HG03558 (cell line): ENCODE measurements around the gene LILRB3.
"Not testable (repeated sequence)": the region's sequence is repeated elsewhere in the genome, so short reads cannot be mapped to it uniquely, and the experiment has no call there.

Experiments
- ATAC-seq: cut with Tn5 transposase; IDR thresholded peaks from one replicate; pipeline ENCODE4 v1.9.1; 2021; ENCODE audit warnings: moderate number of reproducible peaks; ENCODE audit not compliant: unreplicated experiment; ENCODE audit errors: extremely low read depth

Gene LILRB3

DNA sequence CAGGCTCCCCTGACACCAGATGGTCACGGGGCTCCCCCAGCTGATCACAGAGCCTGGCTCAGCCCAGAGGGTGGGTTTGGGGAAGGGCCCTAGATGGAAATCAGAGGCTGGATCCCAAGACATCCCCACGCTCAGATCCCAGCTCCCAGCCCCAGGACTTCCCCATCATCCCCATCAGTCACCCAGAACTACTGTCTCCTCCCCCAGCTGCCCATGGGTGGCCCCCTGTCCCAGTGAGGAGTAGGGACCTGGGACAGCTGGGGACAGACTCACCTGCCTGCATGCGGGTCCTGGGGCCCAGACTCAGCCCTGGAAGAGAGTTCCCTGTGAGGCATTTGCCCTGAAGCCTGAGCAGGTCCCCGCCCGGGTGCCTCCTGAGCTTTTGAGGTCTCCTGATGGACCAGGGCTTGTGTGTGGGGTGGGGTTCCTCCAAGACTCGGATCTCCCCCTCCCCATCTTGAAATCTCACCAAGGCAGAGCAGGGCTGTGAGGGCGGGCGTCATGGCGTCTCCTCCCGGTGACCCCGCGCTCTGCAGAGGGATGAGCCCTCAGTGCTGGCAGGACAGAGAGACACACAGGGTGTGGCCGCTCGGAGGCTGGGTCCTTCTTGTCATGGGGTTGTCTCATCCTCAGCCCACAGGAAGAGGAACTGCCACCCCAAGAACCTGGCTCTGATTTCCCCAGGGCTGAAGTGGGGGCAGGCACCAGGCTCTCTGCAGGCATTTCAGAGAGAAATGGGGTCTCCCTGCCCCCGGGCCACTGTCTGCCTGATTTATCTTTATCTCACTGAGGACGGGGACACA is at the start of gene LILRB3:
Gene LILRB3, minus strand, starts transcription at position 534 of the 803 bp plus-strand sequence. Its CDS starts 31 bp downstream, at position 503.
- ATAC-seq = not testable (repeated sequence)

GRCh38 chr19:54272181-54272580 is 49.4 kb upstream of the LILRB3 start:
- not testable (repeated sequence) for ATAC-seq

DNA sequence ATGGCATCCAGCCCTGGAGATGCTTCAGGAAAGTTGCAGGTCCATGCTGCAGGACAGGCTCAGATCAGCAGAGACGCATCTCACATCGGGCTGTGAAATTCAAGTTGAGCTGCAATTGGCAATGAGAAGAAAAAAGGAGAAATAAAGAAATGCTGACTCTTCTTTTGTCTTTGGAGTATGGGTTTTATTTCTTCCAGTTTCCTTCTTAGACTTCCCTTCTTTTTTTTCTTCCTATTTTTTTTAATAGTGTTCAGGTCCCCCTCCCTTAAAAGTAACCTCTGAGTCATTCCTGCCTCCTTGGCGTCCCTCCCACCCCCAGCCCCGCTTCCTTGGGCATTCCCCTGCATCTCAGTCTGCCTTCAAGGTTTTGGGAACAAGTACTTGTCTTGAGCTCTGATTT is 48.8 kb upstream of the LILRB3 start:
- not testable (repeated sequence) for ATAC-seq

GRCh38 chr19:54271106-54271505 is 48.3 kb upstream of the LILRB3 start:
- no peak for ATAC-seq

DNA sequence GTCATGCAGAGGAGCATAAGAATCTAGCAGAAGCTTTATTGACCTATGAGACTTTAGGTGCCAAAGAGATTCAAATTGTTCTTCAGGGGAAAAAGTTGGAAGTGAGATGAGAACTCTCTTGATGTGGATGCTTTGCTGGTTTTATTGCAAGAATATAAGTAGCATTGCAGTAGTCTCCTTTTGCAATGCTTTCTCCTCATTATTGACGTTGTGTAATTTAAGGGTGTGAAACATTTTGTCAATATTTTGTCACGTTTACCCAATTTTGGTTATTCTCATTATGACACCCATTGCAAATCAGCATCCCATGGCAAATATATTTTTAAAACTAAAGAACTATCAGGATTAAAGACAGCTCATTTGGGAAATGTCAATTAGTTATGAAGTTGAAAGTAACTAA is 46.1 kb upstream of the LILRB3 start:
- no peak for ATAC-seq

DNA sequence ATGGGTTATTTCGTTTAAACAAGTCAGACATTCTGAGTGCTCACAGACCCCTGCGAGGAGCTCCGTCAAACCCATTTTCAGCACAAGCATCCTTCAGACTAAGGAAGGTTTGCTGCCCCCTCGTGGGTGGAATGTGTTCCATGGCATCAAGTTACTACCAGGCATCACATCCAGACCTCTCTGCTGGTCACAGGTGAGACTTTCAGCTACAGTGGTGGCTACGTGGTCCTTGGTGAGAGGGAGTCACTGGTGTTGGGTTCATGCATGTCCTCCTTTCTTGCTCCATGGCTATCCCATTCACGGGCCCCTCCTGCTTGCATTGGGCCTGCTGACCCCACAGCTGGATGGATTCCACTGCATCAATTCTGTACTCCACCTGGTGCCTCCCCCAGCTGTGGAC is 43.3 kb upstream of the LILRB3 start:
- no peak for ATAC-seq

GRCh38 chr19:54262470-54262869 is 39.7 kb upstream of the LILRB3 start:
- ATAC-seq = no peak

DNA sequence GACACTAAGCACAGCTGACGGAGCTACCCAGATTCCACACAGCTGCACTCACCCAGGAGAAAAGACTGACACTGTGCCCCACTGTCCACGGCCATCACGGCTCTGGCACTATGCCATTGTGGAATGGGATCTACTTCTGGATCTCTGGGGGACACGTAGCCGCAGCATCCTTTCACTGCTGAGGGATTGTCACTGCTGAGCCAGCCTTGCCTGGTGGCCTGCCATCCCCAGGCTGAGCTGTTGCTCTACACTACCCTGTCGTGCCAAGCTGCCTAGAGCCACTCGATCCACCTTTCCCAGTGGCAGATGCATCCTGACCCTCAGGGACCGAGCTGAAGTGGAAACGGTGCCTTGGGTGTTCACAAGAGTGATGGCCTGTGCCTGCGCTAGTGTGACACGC is 39.3 kb upstream of the LILRB3 start:
- ATAC-seq = no peak

GRCh38 chr19:54257116-54257480 is 34.3 kb upstream of the LILRB3 start, which contains the start of gene LILRB5:
LILRB5 (minus strand) TSS chr19:54257273; CDS start chr19:54257193, 80 bp downstream.
- ATAC-seq = no peak

DNA sequence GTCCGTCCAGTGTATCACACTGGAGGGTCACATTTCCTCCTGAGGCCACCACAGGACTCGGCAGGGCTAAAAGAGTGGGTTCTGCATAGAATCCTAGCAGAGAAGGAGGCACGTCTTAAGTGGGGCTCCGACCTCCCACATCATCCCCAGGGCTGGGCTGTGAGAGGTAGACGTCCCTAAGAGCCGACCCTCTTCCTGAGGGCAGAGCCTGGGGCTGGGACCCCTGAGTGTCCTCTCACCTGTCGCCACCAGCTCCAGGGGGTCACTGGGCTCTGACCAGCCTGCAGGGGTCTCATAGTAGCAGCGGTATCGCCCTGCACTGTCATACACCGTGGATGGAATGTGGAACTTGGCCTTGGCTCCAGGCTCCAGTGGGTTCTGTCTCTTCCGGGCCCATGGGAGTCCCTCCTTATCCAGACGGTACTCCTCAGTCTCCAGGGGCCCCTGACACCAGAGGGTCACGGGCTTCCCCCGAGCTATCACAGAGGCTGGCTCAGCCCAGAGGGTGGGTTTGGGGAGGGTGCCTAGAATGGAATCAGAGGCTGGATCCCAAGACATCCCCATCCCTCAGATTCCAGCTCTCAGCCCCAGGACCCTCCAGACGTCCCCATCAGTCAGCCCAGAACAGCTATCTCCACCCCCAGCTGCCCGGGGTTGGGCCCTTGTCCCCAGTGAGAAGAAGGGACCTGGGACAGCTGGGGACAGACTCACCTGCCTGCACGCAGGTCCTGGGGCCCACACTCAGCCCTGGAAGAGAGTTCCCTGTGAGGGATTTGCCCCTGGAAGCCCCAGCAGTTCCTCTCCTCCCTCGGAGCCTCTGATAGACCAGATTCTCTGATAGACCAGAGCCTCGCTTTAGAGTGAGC is 33.7 kb upstream of the LILRB3 start:
- ATAC-seq = no peak

DNA sequence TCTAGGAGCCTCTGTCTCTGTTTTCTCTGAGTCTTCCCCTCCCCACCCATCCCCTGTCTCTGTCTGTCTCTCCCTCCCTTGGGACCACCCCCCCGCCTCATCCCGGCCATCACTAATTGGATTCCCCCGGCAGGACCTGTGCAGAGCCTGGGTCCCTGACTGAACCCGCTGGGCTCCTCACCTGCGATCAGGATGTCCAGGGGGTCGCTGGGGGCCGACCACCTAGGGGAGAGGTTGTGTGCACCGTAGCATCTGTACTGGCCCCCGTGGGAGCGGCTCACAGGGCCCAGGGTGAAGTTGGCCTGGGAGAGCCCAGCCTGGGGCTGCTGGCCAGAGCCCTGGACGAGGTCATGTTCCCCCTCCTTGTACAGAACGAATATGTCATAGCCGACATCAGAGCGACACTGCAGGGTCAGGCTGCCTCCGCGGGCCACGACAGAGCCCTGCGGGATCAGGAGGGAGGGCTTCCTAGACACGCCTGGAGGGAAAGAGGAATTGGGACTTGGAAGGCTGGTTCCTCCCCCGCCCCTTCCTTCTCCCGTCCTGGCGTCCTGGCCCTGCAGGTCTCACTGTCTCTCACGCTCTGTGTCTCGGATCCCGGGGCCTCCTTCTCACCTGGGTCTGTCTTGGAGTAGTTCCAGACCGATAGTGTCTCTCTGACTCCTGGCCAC is 32.4 kb upstream of the LILRB3 start:
- ATAC-seq = no peak

DNA sequence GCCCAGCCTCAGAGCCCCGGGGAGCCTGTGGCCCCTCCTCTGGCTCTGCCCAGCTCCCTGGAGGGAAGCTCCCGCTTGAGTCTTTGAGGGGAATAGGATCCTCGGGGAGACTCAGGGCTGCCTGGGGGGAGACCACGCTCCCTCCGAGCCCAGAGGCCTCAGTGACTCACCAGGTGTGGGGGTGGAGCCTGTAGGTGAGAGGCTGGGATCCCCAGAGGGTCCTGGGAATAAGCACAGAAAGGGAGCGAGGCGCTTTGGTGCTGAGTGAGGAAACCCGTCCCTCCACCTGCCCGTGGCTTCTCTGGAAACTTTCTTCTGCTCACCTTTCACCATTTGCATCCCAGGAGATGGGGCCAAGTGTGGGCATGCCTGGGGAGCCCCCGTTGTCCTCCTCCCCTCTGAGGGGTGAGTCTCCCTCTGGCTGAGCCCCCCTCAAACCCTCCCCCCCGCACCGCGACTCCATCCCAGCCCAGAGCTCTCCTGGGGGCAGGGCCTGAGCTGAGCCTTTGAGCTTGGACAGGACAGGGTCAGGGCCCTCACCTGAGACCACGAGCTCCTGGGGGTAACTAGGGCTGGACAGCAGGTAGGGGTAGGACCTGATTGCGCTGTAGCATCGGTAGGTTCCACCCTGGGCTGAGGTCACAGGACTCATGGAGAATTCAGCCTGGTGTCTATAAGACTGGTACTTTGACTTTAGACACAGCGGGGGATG is 31.5 kb upstream of the LILRB3 start:
- ATAC-seq = no peak

GRCh38 chr19:54253331-54254194 is 30.8 kb upstream of the LILRB3 start:
- ATAC-seq = no peak

- no peak for ATAC-seq
Observed at GRCh38 chr19:54252845-54253244, 30.0 kb upstream of the LILRB3 start.

- ATAC-seq = no peak
Observed at GRCh38 chr19:54252243-54252642, 29.4 kb upstream of the LILRB3 start.

GRCh38 chr19:54248016-54248601 is 25.3 kb upstream of the LILRB3 start:
- no peak for ATAC-seq

DNA sequence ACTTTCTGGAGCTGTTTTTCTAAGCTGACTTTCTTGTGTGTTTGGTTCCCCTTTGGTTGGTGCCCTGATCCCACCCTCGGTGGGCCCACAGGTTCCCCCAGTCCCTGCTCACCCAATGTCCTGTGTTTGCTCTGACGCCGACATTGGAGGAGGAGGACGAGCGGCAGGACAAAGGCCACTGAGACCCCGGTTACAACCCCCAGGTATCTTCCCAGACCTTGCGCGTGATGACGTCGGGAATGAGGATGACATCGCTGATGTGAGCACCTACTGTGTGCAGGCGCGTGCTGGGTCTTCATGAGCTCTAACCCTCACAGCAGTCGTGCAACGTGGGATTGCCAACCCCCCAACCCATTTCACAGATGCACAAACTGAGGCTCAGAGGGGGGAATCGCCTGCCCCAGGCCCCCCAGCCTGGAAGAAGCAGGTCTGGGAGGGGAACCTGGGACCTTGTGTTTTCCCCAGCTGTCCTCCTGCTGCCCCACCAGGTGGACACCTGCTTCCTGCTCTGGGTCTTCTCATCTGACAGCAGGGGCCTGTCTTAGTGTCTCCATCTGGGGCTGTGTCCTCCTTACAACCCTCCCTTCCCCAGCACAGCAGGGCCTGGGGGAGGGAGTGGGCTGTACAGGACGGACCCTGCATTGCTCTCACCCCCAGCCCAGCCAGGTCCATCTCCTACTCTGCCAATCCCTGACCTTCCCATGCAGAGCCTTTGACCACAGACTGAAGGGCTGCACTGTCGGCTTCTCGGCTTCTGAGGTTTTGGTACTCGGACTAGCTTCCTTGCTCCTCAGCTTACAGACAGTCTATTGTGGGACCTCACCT is 24.5 kb upstream of the LILRB3 start:
- ATAC-seq = no peak

DNA sequence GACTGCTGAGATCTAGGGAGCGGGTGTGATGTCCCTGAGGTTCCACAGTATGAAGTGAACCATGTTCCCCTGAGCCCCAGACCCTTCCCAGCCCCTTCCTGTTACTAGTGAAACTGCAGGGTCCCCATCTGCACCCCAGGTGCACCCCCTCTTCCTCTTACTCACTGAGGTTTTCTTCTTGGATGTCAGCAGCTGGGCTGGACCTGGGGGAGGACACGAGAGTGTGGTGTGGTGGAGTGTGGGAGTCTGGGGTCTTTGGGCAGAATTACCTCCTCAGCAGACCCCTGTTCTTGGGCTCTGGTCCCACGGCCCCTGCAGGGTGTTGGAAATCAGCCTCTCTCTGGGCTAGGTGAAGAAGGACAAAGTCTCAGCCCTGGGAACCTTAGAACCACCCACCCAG is 23.1 kb upstream of the LILRB3 start:
- no peak for ATAC-seq
